ENCODE data around the gene DVL1. TPM values are rescaled to one million over a fixed set of nuclear protein-coding genes. Genes with fewer than 3 reads are reported as not detected.

The DVL1 gene
- total RNA-seq, 2 experiments from 2014 or later, result 35.5 to 37.4 TPM

GRCh38 chr1:1336931-1337792 is 12.1 kb downstream of the DVL1 start:
- Mint-ChIP-seq H3K9me3 (no peaks in the 10 kb centered on the region), H3K4me1 (no peaks in the 10 kb centered on the region), H3K27me3 (no peaks in the 10 kb centered on the region), H3K36me3 (peaks cover 11% of the 10 kb centered on the region), H3K4me3 (no peak overlapping the region), H3K27ac (no peak overlapping the region)
- DNase-seq, result no peak
- ATAC-seq (ENCODE audit: low read depth), result no peak
- POLR2A ChIA-PET, result no interaction called here

GRCh38 chr1:1336446-1336845 is 12.8 kb downstream of the DVL1 start:
- Mint-ChIP-seq H3K27ac (no peak overlapping the region), H3K9me3 (no peaks in the 10 kb centered on the region), H3K4me3 (no peak overlapping the region), H3K27me3 (no peaks in the 10 kb centered on the region), H3K4me1 (no peaks in the 10 kb centered on the region), H3K36me3 (peaks cover 9% of the 10 kb centered on the region)
- POLR2A ChIA-PET, result no interaction called here
- DNase-seq (no peak), ATAC-seq (ENCODE audit: low read depth) (no peak)

GRCh38 chr1:1335792-1336248 is 13.4 kb downstream of the DVL1 start:
- H3K27ac Mint-ChIP-seq, result no peak overlapping the region
- H3K4me1 Mint-ChIP-seq, result no peaks in the 10 kb centered on the region
- no peaks in the 10 kb centered on the region for H3K27me3 Mint-ChIP-seq
- DNase-seq, result no peak
- no peak overlapping the region for H3K4me3 Mint-ChIP-seq
- H3K9me3 Mint-ChIP-seq, result no peaks in the 10 kb centered on the region
- peaks cover 4% of the 10 kb centered on the region for H3K36me3 Mint-ChIP-seq
- POLR2A ChIA-PET, result no interaction called here
- ATAC-seq (ENCODE audit: low read depth), result no peak

- DNase-seq, result no peak
- H3K27ac Mint-ChIP-seq, result no peak overlapping the region
- no peaks in the 10 kb centered on the region for H3K9me3 Mint-ChIP-seq
- POLR2A ChIA-PET, result interaction anchor here (0.9 kb wide), 1 partner anchor 11 kb away, joined by 3 read pairs; no protein-coding TSS in a partner anchor
- no peak for ATAC-seq (ENCODE audit: low read depth)
- H3K27me3 Mint-ChIP-seq, result no peaks in the 10 kb centered on the region
- no peak overlapping the region for H3K4me3 Mint-ChIP-seq
- H3K36me3 Mint-ChIP-seq, result no peaks in the 10 kb centered on the region
- H3K4me1 Mint-ChIP-seq, result no peaks in the 10 kb centered on the region
Measured at GRCh38 chr1:1335283-1335682, 13.9 kb downstream of the DVL1 start.

GRCh38 chr1:1334835-1335234 is 14.4 kb downstream of the DVL1 start:
- H3K27me3 Mint-ChIP-seq, result no peaks in the 10 kb centered on the region
- H3K36me3 Mint-ChIP-seq, result no peaks in the 10 kb centered on the region
- no peak overlapping the region for H3K27ac Mint-ChIP-seq
- no peaks in the 10 kb centered on the region for H3K9me3 Mint-ChIP-seq
- POLR2A ChIA-PET, result interaction anchor here (0.9 kb wide), 1 partner anchor 12 kb away, joined by 3 read pairs; no protein-coding TSS in a partner anchor
- no peak overlapping the region for H3K4me3 Mint-ChIP-seq
- DNase-seq (no peak), ATAC-seq (ENCODE audit: low read depth) (no peak)
- H3K4me1 Mint-ChIP-seq, result no peaks in the 10 kb centered on the region

GRCh38 chr1:1333551-1334241 is 15.5 kb downstream of the DVL1 start:
- Mint-ChIP-seq H3K4me1 (no peaks in the 10 kb centered on the region), H3K27me3 (no peaks in the 10 kb centered on the region), H3K36me3 (no peaks in the 10 kb centered on the region), H3K9me3 (no peaks in the 10 kb centered on the region), H3K27ac (no peak overlapping the region), H3K4me3 (no peak overlapping the region)
- POLR2A ChIA-PET, result no interaction called here
- no peak for ATAC-seq (ENCODE audit: low read depth)
- no peak for DNase-seq

- ATAC-seq (ENCODE audit: low read depth) (no peak), DNase-seq (no peak)
- Mint-ChIP-seq H3K4me1 (no peaks in the 10 kb centered on the region), H3K27me3 (no peaks in the 10 kb centered on the region), H3K9me3 (no peaks in the 10 kb centered on the region), H3K27ac (no peak overlapping the region), H3K36me3 (no peaks in the 10 kb centered on the region), H3K4me3 (no peak overlapping the region)
- POLR2A ChIA-PET, result no interaction called here
Measured at GRCh38 chr1:1332774-1333480, 16.3 kb downstream of the DVL1 start.

- Mint-ChIP-seq H3K36me3 (no peaks in the 10 kb centered on the region), H3K27me3 (no peaks in the 10 kb centered on the region), H3K9me3 (no peaks in the 10 kb centered on the region), H3K27ac (no peak overlapping the region), H3K4me1 (no peaks in the 10 kb centered on the region), H3K4me3 (no peak overlapping the region)
- ATAC-seq (ENCODE audit: low read depth) (no peak), DNase-seq (no peak)
- POLR2A ChIA-PET, result no interaction called here
Measured at GRCh38 chr1:1332031-1332755, 17.0 kb downstream of the DVL1 start.

GRCh38 chr1:1331068-1331965 is 17.9 kb downstream of the DVL1 start, which contains the start of gene TAS1R3:
TAS1R3 (plus strand) TSS chr1:1331280; CDS start chr1:1331346, 66 bp downstream.
- H3K27me3 Mint-ChIP-seq, result no peaks in the 10 kb centered on the region
- no peak for DNase-seq
- ATAC-seq (ENCODE audit: low read depth), result no peak
- POLR2A ChIA-PET, result no interaction called here
- no peaks in the 10 kb centered on the region for H3K36me3 Mint-ChIP-seq
- peaks cover under 1% of the 10 kb centered on the region for H3K4me1 Mint-ChIP-seq
- H3K27ac Mint-ChIP-seq, result no peak within 1 kb of the TSS
- no peaks in the 10 kb centered on the region for H3K9me3 Mint-ChIP-seq
- no peak within 1 kb of the TSS for H3K4me3 Mint-ChIP-seq

- H3K36me3 Mint-ChIP-seq, result no peaks in the 10 kb centered on the region
- POLR2A ChIA-PET, result no interaction called here
- no peaks in the 10 kb centered on the region for H3K9me3 Mint-ChIP-seq
- H3K4me1 Mint-ChIP-seq, result peaks cover 4% of the 10 kb centered on the region
- DNase-seq (no peak), ATAC-seq (ENCODE audit: low read depth) (no peak)
- no peak overlapping the region for H3K27ac Mint-ChIP-seq
- H3K4me3 Mint-ChIP-seq, result no peak overlapping the region
- H3K27me3 Mint-ChIP-seq, result no peaks in the 10 kb centered on the region
Measured at GRCh38 chr1:1330366-1331067, 18.7 kb downstream of the DVL1 start.

GRCh38 chr1:1329304-1330210 is 19.7 kb downstream of the DVL1 start:
- no peaks in the 10 kb centered on the region for H3K9me3 Mint-ChIP-seq
- DNase-seq (no peak), ATAC-seq (ENCODE audit: low read depth) (no peak)
- POLR2A ChIA-PET, result no interaction called here
- no peaks in the 10 kb centered on the region for H3K27me3 Mint-ChIP-seq
- H3K27ac Mint-ChIP-seq, result no peak overlapping the region
- H3K36me3 Mint-ChIP-seq, result no peaks in the 10 kb centered on the region
- peaks cover 4% of the 10 kb centered on the region for H3K4me1 Mint-ChIP-seq
- H3K4me3 Mint-ChIP-seq, result no peak overlapping the region
